OCI-M2 (cell line): ENCODE data around the gene KIF25.

Source experiments
- DNase-seq: peaks from one replicate; lab custom pipeline; 2025; ENCODE audit not compliant: unreplicated experiment; lab: John Stamatoyannopoulos, UW

The KIF25 gene, protein sequence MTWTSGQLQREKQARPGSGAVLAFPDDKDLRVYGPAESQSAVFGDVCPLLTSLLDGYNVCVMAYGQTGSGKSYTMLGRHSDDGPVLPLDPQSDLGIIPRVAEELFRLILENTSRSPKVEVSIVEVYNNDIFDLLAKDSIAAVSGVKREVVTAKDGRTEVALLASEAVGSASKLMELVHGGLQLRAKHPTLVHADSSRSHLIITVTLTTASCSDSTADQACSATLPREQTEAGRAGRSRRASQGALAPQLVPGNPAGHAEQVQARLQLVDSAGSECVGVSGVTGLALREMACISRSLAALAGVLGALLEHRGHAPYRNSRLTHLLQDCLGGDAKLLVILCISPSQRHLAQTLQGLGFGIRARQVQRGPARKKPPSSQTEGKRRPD

DNA sequence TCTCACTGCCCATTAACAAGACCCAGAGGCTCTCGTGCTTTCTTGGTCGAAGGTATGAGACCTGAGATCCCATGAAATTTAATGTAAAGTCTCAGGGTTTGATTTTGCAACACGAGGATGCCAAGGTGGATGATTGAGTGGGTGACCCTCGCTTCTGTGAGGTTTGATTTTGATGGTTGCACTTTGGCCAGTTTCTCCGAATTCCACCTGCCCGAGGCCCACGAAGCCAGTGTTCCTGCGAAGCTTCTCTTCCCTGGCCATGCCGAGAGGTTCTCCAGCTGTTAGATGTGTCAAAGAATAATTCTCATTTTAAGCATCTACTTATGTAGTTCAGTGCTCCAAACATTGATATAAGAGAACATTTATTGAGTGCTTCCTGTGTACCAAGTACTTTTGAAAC is at the start of gene KIF25:
KIF25 (plus strand) TSS at position 30 of the 400 bp plus-strand sequence. CDS start 31,915 bp downstream, outside the sequence.
- no peak for DNase-seq

DNA sequence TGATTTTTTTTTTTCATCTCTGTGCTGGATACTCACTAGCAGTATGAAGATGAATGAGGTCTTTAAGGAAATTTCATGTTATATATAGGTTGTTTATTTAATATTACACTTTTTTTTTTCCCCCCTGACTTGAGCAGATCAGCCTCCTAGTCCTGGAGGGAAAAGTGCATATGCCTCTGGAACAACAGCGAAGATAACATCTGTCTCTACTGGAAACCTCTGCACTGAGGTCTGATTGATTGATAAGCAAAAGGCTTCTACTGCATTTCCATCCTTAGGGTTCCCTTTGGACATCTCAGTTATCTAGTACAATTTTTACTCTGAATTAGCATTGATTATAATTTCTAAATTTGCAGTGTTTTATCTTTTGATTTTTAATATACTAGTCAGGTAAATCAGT is 49.8 kb upstream of the KIF25 start:
- no peak for DNase-seq

DNA sequence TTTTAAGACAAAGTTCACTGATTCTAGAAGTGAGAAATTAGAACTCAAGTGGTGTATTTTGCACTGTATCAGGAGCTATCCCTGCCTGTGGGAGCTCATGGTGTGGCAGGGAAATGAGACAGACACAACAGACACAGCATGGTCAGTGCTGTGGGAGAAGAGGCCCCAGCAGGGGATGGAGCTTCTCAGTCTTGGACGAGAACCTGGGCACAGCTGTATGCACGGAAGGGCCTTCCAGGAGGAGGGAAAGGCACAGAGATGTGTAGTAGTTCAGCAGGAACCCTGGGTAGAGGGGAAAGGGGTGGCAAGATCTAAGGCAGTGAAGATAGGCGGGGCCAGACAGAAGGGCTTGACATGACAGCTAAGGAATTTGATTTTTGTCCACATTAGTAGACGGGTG is 48.8 kb upstream of the KIF25 start:
- DNase-seq: no peak

DNA sequence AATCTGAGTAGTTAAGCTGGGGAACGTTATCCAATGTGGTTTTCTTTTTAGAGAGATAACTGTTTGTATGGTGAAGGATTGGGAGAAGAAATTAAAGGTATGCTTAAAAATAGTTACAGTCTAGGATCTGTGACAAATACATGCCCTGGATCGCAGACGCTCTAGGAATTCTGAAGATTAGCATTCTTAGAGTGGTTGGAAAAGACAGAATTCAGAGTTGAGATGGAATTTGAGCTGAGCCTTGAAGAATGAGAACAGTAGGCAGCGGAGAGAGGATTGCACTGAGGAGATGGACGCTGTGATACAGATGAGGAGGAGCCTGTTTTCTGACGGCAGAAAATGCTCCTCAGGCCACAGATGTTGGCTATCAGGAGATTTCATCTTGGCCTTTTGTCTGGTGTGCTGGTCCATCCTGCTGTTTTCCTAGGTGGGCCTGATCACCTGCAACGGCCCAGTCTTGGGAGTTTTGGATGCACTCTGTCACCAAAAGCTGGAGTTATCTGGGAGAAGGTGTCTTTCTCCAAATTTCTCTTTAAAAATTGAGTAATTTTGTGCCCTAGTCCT is 48.3 kb upstream of the KIF25 start:
- no peak for DNase-seq

DNA sequence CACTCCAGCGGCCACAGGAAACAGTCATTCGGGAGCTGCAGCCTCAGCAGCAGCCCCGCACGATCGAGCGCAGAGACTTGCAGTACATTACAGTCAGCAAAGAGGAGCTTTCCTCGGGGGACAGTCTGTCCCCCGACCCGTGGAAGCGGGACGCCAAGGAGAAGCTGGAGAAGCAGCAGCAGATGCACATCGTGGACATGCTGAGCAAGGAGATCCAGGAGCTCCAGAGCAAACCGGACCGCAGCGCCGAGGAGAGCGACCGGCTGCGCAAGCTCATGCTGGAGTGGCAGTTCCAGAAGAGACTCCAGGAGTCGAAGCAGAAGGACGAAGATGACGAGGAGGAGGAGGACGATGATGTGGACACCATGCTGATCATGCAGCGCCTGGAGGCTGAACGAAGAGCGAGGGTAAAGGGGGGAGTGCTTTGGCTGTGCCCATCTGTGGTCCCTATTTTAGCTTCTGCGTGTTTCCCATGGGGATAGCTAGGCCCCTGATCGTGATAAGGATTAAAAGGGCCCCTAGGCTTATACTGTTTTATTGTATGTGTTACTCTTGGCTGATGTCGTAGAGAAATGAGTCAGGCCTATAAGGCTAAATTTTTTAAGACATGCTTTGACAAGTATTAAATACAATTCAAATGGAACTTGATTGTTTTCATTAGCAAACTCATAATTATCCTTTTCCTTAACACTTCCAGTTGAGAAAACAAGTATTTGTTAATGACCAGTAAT is 45.5 kb upstream of the KIF25 start:
- DNase-seq: no peak

DNA sequence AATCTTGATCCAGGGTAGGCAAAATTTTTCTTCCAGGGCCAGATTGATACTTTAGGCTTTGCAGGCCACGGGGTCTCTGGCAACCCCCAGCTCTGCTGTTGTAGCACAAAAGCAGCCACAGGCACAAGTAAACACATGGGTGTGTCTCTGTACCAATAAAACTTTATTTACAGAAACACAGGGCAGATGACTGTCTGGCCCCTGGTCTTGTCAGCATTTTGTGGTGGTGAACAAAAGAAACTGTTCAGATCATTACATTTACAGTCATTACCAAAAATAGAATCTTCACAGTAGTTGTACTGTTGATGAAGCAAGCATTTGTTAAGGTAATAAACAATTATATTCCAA is 45.0 kb upstream of the KIF25 start:
- no peak for DNase-seq

DNA sequence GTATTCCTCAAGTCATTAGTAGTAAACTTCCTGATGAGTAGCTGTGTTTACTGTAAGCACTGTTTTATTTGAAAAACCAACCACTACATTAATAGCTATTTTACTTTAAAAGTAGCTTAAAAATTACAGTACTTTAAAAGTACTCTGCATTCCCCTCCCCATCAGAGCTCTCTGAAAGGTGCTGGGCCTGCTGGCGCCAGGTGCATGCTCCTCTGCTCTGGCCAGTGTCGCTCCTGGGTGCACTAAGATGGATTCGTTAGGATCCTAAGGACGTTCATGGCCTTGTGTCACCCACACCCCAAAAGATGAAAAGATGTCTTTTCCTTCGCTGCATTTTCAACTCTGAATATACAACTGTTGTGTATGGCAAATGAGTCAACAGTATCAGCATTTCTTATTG is 43.9 kb upstream of the KIF25 start:
- no peak for DNase-seq

DNA sequence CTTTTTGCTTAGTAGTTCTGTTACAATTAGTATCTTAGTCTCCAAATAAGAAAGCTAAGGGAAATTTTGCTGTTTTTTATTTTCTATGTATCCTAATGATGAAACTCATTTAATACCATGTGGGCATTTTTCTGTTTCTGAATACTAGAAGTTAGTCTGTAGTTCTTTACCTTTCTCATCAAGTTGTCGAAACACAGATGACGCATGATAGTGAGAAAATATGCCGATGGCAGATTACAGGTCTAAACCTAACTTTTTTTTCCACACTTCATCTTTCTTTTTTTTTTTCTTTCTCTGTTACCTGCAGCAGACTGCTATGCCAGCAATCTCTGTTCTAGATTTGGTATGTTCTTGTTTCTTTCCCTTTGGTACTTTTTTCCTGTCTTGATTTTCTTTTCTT is 43.3 kb upstream of the KIF25 start:
- DNase-seq: no peak

DNA sequence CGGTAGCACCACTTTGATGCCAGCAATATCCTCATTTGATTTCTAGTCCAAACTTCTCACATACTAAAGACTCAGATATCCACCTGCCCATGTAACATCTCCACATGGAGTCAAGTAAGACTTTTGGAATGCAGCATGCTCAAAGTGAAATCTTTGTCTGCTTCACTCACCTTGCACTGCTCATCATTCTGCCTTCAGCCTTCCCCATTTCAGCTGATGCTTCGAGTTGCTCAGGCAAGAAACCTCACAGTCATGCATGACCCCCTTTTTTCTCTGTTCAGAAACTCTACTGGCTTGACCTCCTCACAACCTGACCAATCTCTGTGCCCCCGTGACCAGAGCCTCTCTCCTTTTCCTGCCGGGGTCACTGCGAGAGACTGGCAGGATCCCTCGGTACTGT is 41.0 kb upstream of the KIF25 start:
- no peak for DNase-seq

DNA sequence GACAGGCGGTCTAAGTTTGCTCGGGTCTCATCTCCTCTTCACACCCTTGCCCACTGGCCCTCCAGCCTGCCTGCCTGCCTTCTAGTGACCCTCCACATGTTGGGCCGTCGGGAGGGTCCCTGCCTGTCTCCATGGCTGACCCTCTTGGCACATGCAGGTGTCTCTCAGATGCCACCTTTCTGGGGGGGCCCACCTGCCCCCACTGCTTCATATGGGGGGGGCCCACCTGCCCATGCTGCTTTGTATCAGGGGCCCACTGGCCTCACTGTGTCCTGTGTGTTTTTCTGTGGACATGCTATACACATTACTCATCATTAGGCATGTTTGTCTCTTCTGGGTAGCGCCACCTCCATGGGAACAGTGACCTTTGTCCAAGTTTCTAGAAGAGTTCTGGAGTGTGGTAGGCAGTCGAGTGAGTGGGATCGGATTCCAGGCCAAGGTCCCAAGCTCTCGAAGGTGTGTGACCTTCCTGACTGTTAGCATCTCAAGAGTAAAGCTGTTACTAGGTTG is 40.4 kb upstream of the KIF25 start:
- no peak for DNase-seq

DNA sequence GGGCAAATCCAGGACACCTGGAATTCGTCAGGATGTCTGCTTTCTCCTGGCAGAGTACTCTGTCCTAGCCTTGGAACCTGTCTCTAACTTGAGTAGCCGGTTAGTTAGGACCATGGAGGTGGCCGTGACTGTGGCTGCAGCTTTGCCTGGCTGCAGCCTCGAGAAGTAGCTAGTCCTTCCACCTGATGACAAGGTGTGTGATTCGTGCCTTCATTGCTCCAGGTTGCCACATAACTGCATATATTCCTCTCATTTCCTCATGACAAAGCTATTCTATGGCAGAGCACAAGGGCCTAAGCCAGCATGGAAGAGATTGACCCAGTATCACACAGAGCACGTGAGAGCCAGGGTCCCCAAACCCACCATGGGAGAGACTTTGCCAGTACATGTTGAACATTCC is 39.8 kb upstream of the KIF25 start:
- no peak for DNase-seq

DNA sequence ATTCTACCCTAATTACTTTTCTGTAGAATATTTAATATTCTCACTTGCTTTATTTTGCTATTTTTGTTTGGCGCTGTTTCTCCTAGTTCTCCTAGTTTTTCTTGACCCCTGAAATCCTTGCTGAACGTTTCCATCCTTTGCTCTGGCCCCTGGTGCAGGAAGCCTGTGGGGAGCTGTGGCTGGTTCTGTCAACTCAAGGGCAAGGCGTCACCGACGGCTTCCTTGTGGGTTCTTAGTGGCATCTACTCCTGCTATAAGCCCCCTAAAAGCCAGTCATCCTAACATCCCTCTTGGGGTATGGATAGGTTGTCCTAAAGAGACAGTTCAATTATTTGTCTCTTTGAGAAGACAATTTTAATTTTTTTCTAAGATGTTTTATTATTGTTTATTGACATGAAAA is 36.9 kb upstream of the KIF25 start:
- no peak for DNase-seq

DNA sequence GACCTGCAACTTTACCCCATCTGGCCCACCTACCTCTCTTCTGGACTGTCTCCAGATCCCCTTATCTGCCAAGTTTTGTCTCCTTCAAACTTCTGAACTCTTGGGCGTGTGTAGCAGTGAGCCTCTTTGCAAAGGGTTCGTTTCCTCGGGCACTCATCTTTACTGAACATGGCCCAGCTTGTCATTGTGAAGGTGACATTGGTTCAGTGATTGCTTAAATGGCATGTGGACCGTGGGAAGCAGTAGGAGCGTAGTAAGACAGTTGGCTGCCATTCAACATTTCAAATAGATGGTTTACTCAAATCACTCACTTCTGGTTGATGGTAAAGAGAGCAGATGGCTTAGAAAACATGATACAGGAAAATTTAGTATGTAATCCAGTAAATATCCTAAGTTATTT is 34.8 kb upstream of the KIF25 start:
- no peak for DNase-seq

DNA sequence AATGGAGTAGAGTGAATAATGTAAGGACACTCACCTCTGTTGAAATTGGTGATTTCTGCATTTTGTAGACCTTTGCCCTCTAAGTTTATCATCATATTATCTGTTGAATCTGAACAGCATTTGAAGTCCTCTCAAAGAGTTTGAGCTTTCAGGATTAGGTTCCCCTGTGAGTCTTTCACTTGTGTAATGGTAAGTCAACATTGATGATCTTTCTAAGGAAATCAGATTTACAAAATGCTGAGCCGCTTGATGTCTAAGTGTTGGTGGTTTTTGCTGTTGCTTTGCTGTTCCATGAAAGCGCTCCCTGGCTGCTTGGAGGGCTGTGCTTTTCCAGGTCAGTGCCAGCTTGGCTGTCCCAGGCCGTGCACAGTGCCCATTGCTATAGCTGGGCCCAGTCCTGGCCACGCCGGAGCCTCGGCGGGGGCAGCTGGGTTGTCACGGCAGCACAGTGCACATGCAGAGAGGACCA is 33.8 kb upstream of the KIF25 start:
- DNase-seq: no peak

DNA sequence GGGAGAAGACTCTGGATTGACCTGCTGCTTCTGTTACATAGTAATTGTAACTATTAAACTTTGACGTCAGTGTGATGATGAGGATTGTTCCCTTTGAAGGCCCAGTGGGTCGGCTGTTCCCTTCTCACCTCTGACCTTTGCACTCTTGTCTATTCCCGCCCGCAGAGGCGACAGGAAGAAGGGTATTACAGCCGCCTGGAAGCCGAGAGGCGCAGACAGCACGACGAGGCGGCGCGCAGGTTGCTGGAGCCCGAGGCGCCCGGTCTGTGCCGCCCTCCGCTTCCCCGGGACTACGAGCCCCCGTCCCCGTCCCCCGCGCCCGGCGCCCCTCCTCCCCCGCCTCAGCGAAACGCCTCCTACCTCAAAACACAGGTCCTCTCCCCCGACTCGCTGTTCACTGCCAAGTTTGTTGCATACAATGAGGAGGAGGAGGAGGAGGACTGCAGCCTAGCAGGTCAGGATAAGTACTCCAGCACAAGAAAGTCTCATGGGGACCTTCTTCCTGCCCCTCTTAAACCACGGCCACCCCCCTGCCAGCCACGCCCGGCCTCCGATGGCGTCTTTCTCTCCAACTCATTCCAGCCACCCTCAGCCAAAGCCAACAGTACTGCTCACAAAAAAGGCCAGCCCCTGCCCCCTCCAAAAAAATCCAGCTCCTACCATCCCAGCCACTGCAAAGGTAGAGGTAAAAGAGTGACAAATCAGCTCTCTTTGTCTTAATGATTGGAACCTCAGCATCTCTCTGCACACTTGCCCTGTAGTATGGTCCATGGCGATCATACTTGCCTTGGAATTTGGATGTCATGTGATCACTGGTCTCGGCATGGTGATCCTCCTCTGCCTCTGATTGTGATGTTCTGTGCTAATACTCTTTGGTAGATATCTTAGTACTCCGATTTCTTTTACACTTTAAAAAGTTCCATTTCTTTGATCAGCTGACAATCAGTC is 31.6 kb upstream of the KIF25 start:
- no peak for DNase-seq

DNA sequence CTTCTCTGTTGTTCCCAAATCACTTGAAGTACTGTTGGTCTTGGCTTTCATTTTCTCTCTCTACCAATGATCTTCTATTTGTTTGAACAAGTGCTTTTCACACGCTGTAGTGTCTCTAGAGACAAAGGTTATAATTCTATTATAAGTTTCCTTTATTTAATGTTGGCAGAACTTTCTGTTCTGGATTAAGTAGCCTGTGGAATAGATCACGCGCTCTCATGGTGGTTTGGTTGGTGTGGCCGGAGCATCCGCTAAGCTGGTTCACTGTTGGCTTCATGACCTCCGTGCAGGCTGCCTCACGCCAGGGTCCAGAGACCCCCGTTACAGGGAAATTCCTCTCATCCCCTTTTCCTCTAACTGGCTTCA is 30.9 kb upstream of the KIF25 start:
- DNase-seq: no peak

DNA sequence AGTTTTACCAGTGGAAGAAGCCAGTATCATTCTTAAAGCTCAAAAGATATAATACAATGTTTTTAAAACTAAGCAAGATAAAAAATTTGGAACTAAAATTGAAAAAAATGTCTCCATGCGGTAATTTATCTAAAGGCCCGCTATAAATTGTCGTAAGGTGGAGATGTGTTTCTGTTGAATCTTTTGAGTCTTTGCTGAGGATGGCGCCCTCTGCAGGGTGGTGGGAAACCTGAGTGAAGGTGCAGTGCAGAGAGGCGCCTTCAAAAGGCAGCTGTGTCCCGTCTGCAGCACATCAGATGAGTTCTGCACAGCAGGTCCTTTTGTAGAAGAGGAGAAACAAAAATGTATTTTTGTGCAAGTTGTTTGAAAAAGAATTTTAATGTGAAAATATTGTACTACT is 29.4 kb upstream of the KIF25 start:
- DNase-seq: no peak

DNA sequence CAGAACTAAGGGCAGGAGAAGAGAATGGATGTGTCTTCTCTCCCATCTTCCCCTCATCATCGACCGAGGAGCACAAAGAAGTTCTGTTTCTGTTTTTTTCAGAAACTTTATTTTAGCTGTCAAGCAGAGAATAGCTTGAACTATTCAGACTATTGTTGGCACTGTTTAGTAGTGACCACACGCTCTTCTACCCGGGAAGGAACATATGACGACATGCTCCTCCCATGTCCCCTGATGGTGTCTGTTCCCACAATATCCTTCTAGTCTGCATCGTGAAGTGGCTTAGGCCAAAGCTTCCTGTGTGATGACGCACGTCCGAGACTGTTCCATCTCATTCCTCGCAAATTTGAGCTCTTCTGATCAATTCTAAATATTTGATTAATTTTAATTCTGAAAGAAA is 27.2 kb upstream of the KIF25 start:
- no peak for DNase-seq

DNA sequence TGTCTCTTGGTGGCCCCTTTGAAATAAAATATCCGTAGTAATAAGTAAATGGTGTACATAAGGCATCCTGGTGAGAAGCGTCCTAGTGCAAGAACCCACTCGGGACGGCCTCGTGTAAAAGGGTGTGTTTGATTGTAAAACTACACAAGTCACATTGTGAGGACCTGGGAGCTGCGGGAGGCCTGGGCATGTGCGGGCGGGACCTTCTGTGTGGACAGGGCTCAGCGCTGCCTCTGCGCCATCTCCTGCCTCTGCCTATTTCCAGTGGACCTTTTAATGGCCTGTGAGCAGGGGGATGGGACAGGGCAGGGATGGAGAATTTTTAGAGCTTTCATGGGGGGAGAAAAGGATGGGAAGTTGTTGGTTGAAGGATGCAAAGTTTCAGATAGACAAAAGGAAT is 25.3 kb upstream of the KIF25 start:
- DNase-seq: no peak

DNA sequence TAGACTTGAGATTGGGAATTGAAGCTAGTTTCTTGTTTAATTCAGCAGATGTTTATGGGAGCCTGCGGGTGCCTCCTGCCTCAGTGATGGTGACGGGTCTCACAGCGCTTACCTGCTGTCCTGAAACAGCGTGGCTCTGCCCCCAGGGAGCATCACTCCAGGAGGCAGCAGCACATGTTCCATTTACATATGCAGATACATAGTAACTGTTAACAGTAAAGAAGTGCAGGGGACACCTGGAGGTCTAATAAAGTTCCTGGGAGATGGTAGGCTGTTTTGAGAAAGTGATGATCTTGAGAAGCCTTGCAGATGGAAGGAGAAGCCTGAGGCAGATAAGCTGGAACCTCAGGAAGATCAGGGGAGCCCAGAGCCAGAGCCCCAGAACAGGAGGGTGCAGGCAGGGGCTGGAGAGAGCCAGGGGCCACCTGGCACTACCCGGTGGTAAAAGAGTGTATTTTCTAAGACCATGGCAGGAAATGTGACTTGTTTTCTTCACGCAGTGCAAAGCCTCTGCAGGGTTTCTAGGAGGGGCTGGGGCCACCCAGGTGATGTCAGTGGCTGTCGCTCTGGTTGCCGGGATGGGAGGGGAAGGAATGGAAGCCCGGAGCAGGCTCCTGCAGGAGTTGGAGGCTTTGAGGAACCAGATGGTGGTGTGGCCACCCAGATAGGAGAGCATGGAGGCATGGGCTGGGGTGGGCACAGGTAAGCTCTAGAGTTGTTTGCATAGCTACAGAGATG is 24.2 kb upstream of the KIF25 start:
- DNase-seq: no peak
